Measurements from ENCODE around the gene TANGO6.

Gene TANGO6

GRCh38 chr16:69071036-69071435 is 227.7 kb downstream of the TANGO6 start:
- H3K27me3 ChIP-seq (ENCODE audit: low read depth, low read length) = no peaks in the 10 kb centered on the region
- no peak overlapping the region for H3K4me3 ChIP-seq (ENCODE audit: low read depth in 1 of 2, low read length in 2 of 2)
- no peaks in the 10 kb centered on the region for H3K9me3 ChIP-seq (ENCODE audit: control insufficient read depth in 1 of 2, low read length in 2 of 2)
- H3K4me1 ChIP-seq (ENCODE audit: control insufficient read depth in 1 of 2, insufficient read depth in 2 of 2, low read length in 2 of 2) = no peaks in the 10 kb centered on the region
- no peak overlapping the region for H3K27ac ChIP-seq (ENCODE audit: low read length)
- H3K36me3 ChIP-seq (ENCODE audit: control insufficient read depth in 1 of 2, insufficient read depth in 2 of 2, low read length in 2 of 2) = no peaks in the 10 kb centered on the region

- Histone ChIP-seq H3K4me3 (ENCODE audit: low read depth in 1 of 2, low read length in 2 of 2) (no peak overlapping the region), H3K27ac (ENCODE audit: low read length) (no peak overlapping the region), H3K9me3 (ENCODE audit: control insufficient read depth in 1 of 2, low read length in 2 of 2) (no peaks in the 10 kb centered on the region), H3K36me3 (ENCODE audit: control insufficient read depth in 1 of 2, insufficient read depth in 2 of 2, low read length in 2 of 2) (no peaks in the 10 kb centered on the region), H3K27me3 (ENCODE audit: low read depth, low read length) (no peaks in the 10 kb centered on the region), H3K4me1 (ENCODE audit: control insufficient read depth in 1 of 2, insufficient read depth in 2 of 2, low read length in 2 of 2) (no peaks in the 10 kb centered on the region)
Measured at GRCh38 chr16:69072640-69072974, 229.3 kb downstream of the TANGO6 start.

GRCh38 chr16:69073181-69073702 is 229.9 kb downstream of the TANGO6 start:
- H3K4me3 ChIP-seq (ENCODE audit: low read depth in 1 of 2, low read length in 2 of 2) = no peak overlapping the region
- no peak overlapping the region for H3K27ac ChIP-seq (ENCODE audit: low read length)
- no peaks in the 10 kb centered on the region for H3K36me3 ChIP-seq (ENCODE audit: control insufficient read depth in 1 of 2, insufficient read depth in 2 of 2, low read length in 2 of 2)
- no peaks in the 10 kb centered on the region for H3K4me1 ChIP-seq (ENCODE audit: control insufficient read depth in 1 of 2, insufficient read depth in 2 of 2, low read length in 2 of 2)
- H3K9me3 ChIP-seq (ENCODE audit: control insufficient read depth in 1 of 2, low read length in 2 of 2) = no peaks in the 10 kb centered on the region
- H3K27me3 ChIP-seq (ENCODE audit: low read depth, low read length) = no peaks in the 10 kb centered on the region

GRCh38 chr16:69077251-69077650 is 233.9 kb downstream of the TANGO6 start:
- H3K36me3 ChIP-seq (ENCODE audit: control insufficient read depth in 1 of 2, insufficient read depth in 2 of 2, low read length in 2 of 2) = no peaks in the 10 kb centered on the region
- H3K4me3 ChIP-seq (ENCODE audit: low read depth in 1 of 2, low read length in 2 of 2) = no peak overlapping the region
- H3K9me3 ChIP-seq (ENCODE audit: control insufficient read depth in 1 of 2, low read length in 2 of 2) = no peaks in the 10 kb centered on the region
- H3K27ac ChIP-seq (ENCODE audit: low read length) = no peak overlapping the region
- no peaks in the 10 kb centered on the region for H3K4me1 ChIP-seq (ENCODE audit: control insufficient read depth in 1 of 2, insufficient read depth in 2 of 2, low read length in 2 of 2)
- H3K27me3 ChIP-seq (ENCODE audit: low read depth, low read length) = no peaks in the 10 kb centered on the region

GRCh38 chr16:69078073-69078472 is 234.7 kb downstream of the TANGO6 start:
- Histone ChIP-seq H3K4me1 (ENCODE audit: control insufficient read depth in 1 of 2, insufficient read depth in 2 of 2, low read length in 2 of 2) (no peaks in the 10 kb centered on the region), H3K27ac (ENCODE audit: low read length) (no peak overlapping the region), H3K27me3 (ENCODE audit: low read depth, low read length) (no peaks in the 10 kb centered on the region), H3K4me3 (ENCODE audit: low read depth in 1 of 2, low read length in 2 of 2) (no peak overlapping the region), H3K9me3 (ENCODE audit: control insufficient read depth in 1 of 2, low read length in 2 of 2) (no peaks in the 10 kb centered on the region), H3K36me3 (ENCODE audit: control insufficient read depth in 1 of 2, insufficient read depth in 2 of 2, low read length in 2 of 2) (no peaks in the 10 kb centered on the region)

GRCh38 chr16:69079697-69080096 is 236.4 kb downstream of the TANGO6 start:
- no peak overlapping the region for H3K27ac ChIP-seq (ENCODE audit: low read length)
- no peaks in the 10 kb centered on the region for H3K27me3 ChIP-seq (ENCODE audit: low read depth, low read length)
- peaks cover 0 to 9% of the 10 kb centered on the region in 2 donors for H3K36me3 ChIP-seq (ENCODE audit: control insufficient read depth in 1 of 2, insufficient read depth in 2 of 2, low read length in 2 of 2)
- H3K4me3 ChIP-seq (ENCODE audit: low read depth in 1 of 2, low read length in 2 of 2) = no peak overlapping the region
- no peaks in the 10 kb centered on the region for H3K4me1 ChIP-seq (ENCODE audit: control insufficient read depth in 1 of 2, insufficient read depth in 2 of 2, low read length in 2 of 2)
- no peaks in the 10 kb centered on the region for H3K9me3 ChIP-seq (ENCODE audit: control insufficient read depth in 1 of 2, low read length in 2 of 2)

- Histone ChIP-seq H3K27ac (ENCODE audit: low read length) (no peak overlapping the region), H3K27me3 (ENCODE audit: low read depth, low read length) (no peaks in the 10 kb centered on the region), H3K4me1 (ENCODE audit: control insufficient read depth in 1 of 2, insufficient read depth in 2 of 2, low read length in 2 of 2) (no peaks in the 10 kb centered on the region), H3K9me3 (ENCODE audit: control insufficient read depth in 1 of 2, low read length in 2 of 2) (no peaks in the 10 kb centered on the region), H3K36me3 (ENCODE audit: control insufficient read depth in 1 of 2, insufficient read depth in 2 of 2, low read length in 2 of 2) (peaks cover 0 to 9% of the 10 kb centered on the region in 2 donors), H3K4me3 (ENCODE audit: low read depth in 1 of 2, low read length in 2 of 2) (no peak overlapping the region)
Measured at GRCh38 chr16:69083306-69083941, 240.1 kb downstream of the TANGO6 start.

- peaks cover 0 to 9% of the 10 kb centered on the region in 2 donors for H3K36me3 ChIP-seq (ENCODE audit: control insufficient read depth in 1 of 2, insufficient read depth in 2 of 2, low read length in 2 of 2)
- H3K27me3 ChIP-seq (ENCODE audit: low read depth, low read length) = no peaks in the 10 kb centered on the region
- H3K9me3 ChIP-seq (ENCODE audit: control insufficient read depth in 1 of 2, low read length in 2 of 2) = no peaks in the 10 kb centered on the region
Measured at GRCh38 chr16:69084289-69084688, 241.0 kb downstream of the TANGO6 start.

GRCh38 chr16:69085032-69085695 is 241.8 kb downstream of the TANGO6 start:
- Histone ChIP-seq H3K27me3 (ENCODE audit: low read depth, low read length) (no peaks in the 10 kb centered on the region), H3K36me3 (ENCODE audit: control insufficient read depth in 1 of 2, insufficient read depth in 2 of 2, low read length in 2 of 2) (peaks cover 0 to 9% of the 10 kb centered on the region in 2 donors), H3K4me3 (ENCODE audit: low read depth in 1 of 2, low read length in 2 of 2) (no peak overlapping the region), H3K4me1 (ENCODE audit: control insufficient read depth in 1 of 2, insufficient read depth in 2 of 2, low read length in 2 of 2) (peaks cover 0 to 3% of the 10 kb centered on the region in 2 donors), H3K9me3 (ENCODE audit: control insufficient read depth in 1 of 2, low read length in 2 of 2) (no peaks in the 10 kb centered on the region), H3K27ac (ENCODE audit: low read length) (no peak overlapping the region)

More at GRCh38 chr16:69084289-69084688, 241.0 kb downstream of the TANGO6 start:
- no peak overlapping the region for H3K27ac ChIP-seq (ENCODE audit: low read length)
- peaks cover 0 to under 1% of the 10 kb centered on the region in 2 donors for H3K4me1 ChIP-seq (ENCODE audit: control insufficient read depth in 1 of 2, insufficient read depth in 2 of 2, low read length in 2 of 2)
- no peak overlapping the region for H3K4me3 ChIP-seq (ENCODE audit: low read depth in 1 of 2, low read length in 2 of 2)

- Histone ChIP-seq H3K36me3 (ENCODE audit: control insufficient read depth in 1 of 2, insufficient read depth in 2 of 2, low read length in 2 of 2) (peaks cover 0 to 9% of the 10 kb centered on the region in 2 donors), H3K4me1 (ENCODE audit: control insufficient read depth in 1 of 2, insufficient read depth in 2 of 2, low read length in 2 of 2) (peaks cover 0 to 3% of the 10 kb centered on the region in 2 donors), H3K27ac (ENCODE audit: low read length) (no peak overlapping the region), H3K4me3 (ENCODE audit: low read depth in 1 of 2, low read length in 2 of 2) (no peak overlapping the region), H3K27me3 (ENCODE audit: low read depth, low read length) (no peaks in the 10 kb centered on the region), H3K9me3 (ENCODE audit: control insufficient read depth in 1 of 2, low read length in 2 of 2) (no peaks in the 10 kb centered on the region)
Measured at GRCh38 chr16:69087161-69087581, 243.8 kb downstream of the TANGO6 start.

- Histone ChIP-seq H3K4me3 (ENCODE audit: low read depth in 1 of 2, low read length in 2 of 2) (no peak overlapping the region), H3K36me3 (ENCODE audit: control insufficient read depth in 1 of 2, insufficient read depth in 2 of 2, low read length in 2 of 2) (peaks cover 0 to 4% of the 10 kb centered on the region in 2 donors), H3K27me3 (ENCODE audit: low read depth, low read length) (no peaks in the 10 kb centered on the region), H3K4me1 (ENCODE audit: control insufficient read depth in 1 of 2, insufficient read depth in 2 of 2, low read length in 2 of 2) (peaks cover 0 to 3% of the 10 kb centered on the region in 2 donors), H3K9me3 (ENCODE audit: control insufficient read depth in 1 of 2, low read length in 2 of 2) (no peaks in the 10 kb centered on the region), H3K27ac (ENCODE audit: low read length) (no peak overlapping the region)
Measured at GRCh38 chr16:69088684-69089083, 245.4 kb downstream of the TANGO6 start.

Measured in muscle layer of duodenum (tissue), 2 donors.